Measurements from ENCODE around the gene TMEM135. TPM values are rescaled to one million over a fixed set of nuclear protein-coding genes. Genes with fewer than 3 reads are reported as not detected.

Gene TMEM135
- total RNA-seq, 1 experiment from 2014 or later: 95.2 TPM

GRCh38 chr11:87141322-87141721, 103.6 kb downstream of the TMEM135 start:
- Mint-ChIP-seq H3K27ac (ENCODE audit: unreplicated experiment) (no peak overlapping the region), H3K9me3 (ENCODE audit: unreplicated experiment) (peaks cover 10% of the 10 kb centered on the region)
- POLR2A ChIA-PET: no interaction called here

GRCh38 chr11:87141980-87142514, 104.3 kb downstream of the TMEM135 start:
- Mint-ChIP-seq H3K4me3 (ENCODE audit: unreplicated experiment) (no peak overlapping the region), H3K4me1 (ENCODE audit: low read depth, unreplicated experiment) (no peaks in the 10 kb centered on the region), H3K36me3 (ENCODE audit: insufficient read depth, unreplicated experiment) (no peaks in the 10 kb centered on the region), H3K9me3 (ENCODE audit: unreplicated experiment) (peaks cover 10% of the 10 kb centered on the region), H3K27ac (ENCODE audit: unreplicated experiment) (no peak overlapping the region), H3K27me3 (ENCODE audit: insufficient read depth, unreplicated experiment) (no peaks in the 10 kb centered on the region)
- ChIA-PET CTCF (no interaction called here), POLR2A (no interaction called here)
- no peak overlapping the region for H3K4me3 ChIP-seq (ENCODE audit: low read depth, low read length)
- intact Hi-C loops (cut with micrococcal nuclease; ENCODE audit: unreplicated experiment): loop anchor here (2.0 kb wide), 1 partner anchor 17 kb away; no protein-coding TSS in a partner anchor
- no peaks in the 10 kb centered on the region for H3K27me3 ChIP-seq (replicated peaks; ENCODE audit: control insufficient read depth, insufficient read depth, low read length)
- H3K36me3 ChIP-seq (ENCODE audit: control insufficient read depth, insufficient read depth, low read length): no peaks in the 10 kb centered on the region
- H3K4me1 ChIP-seq: no peaks in the 10 kb centered on the region; the same call in 1 of the 2 replicates
- DNase-seq: no peak
- no TSS peak for BruUV-seq (replicated peaks)
- 0 out of 2 replicates have a peak, but pooled peaks cover 3% of the 10 kb centered on the region for H3K9me3 ChIP-seq
- no peak for TF ChIP-seq CTCF (IDR thresholded peaks at IDR 0.05; ENCODE audit: insufficient read depth in 1 of 2, low read depth in 1 of 2, low read length in 1 of 2, severe bottlenecking in 1 of 2, unreplicated experiment in 1 of 2)

More at GRCh38 chr11:87141322-87141721, 103.6 kb downstream of the TMEM135 start:
- no peaks in the 10 kb centered on the region for H3K36me3 ChIP-seq (ENCODE audit: control insufficient read depth, insufficient read depth, low read length)
- Mint-ChIP-seq H3K36me3 (ENCODE audit: insufficient read depth, unreplicated experiment) (no peaks in the 10 kb centered on the region), H3K4me3 (ENCODE audit: unreplicated experiment) (no peak overlapping the region), H3K27me3 (ENCODE audit: insufficient read depth, unreplicated experiment) (no peaks in the 10 kb centered on the region), H3K4me1 (ENCODE audit: low read depth, unreplicated experiment) (no peaks in the 10 kb centered on the region)
- H3K27me3 ChIP-seq (replicated peaks; ENCODE audit: control insufficient read depth, insufficient read depth, low read length): no peaks in the 10 kb centered on the region
- CTCF ChIA-PET: no interaction called here
- no peak overlapping the region for H3K4me3 ChIP-seq (ENCODE audit: low read depth, low read length)
- no peaks in the 10 kb centered on the region; the same call in 1 of the 2 replicates for H3K4me1 ChIP-seq
- TF ChIP-seq CTCF (IDR thresholded peaks at IDR 0.05; ENCODE audit: insufficient read depth in 1 of 2, low read depth in 1 of 2, low read length in 1 of 2, severe bottlenecking in 1 of 2, unreplicated experiment in 1 of 2): no peak
- 0 out of 2 replicates have a peak, but pooled peaks cover 3% of the 10 kb centered on the region for H3K9me3 ChIP-seq
- intact Hi-C loops (cut with micrococcal nuclease; ENCODE audit: unreplicated experiment): no loop called here
- BruUV-seq (replicated peaks): no TSS peak
- DNase-seq: no peak

GRCh38 chr11:87142594-87142993, 104.9 kb downstream of the TMEM135 start:
- H3K27ac Mint-ChIP-seq (ENCODE audit: unreplicated experiment): no peak overlapping the region
- no peaks in the 10 kb centered on the region for H3K4me1 Mint-ChIP-seq (ENCODE audit: low read depth, unreplicated experiment)
- TF ChIP-seq CTCF (IDR thresholded peaks at IDR 0.05; ENCODE audit: insufficient read depth in 1 of 2, low read depth in 1 of 2, low read length in 1 of 2, severe bottlenecking in 1 of 2, unreplicated experiment in 1 of 2): no peak
- Histone ChIP-seq H3K9me3 (0 out of 2 replicates have a peak, but pooled peaks cover 3% of the 10 kb centered on the region), H3K4me3 (ENCODE audit: low read depth, low read length) (no peak overlapping the region), H3K27me3 (replicated peaks; ENCODE audit: control insufficient read depth, insufficient read depth, low read length) (no peaks in the 10 kb centered on the region), H3K36me3 (ENCODE audit: control insufficient read depth, insufficient read depth, low read length) (no peaks in the 10 kb centered on the region), H3K4me1 (no peaks in the 10 kb centered on the region; the same call in 1 of the 2 replicates)
- no TSS peak for BruUV-seq (replicated peaks)
- ChIA-PET CTCF (no interaction called here), POLR2A (no interaction called here)
- DNase-seq: no peak
- H3K9me3 Mint-ChIP-seq (ENCODE audit: unreplicated experiment): peaks cover 10% of the 10 kb centered on the region
- H3K36me3 Mint-ChIP-seq (ENCODE audit: insufficient read depth, unreplicated experiment): no peaks in the 10 kb centered on the region
- intact Hi-C loops (cut with micrococcal nuclease; ENCODE audit: unreplicated experiment): loop anchor here (2.0 kb wide), 1 partner anchor 18 kb away; no protein-coding TSS in a partner anchor
- H3K27me3 Mint-ChIP-seq (ENCODE audit: insufficient read depth, unreplicated experiment): no peaks in the 10 kb centered on the region
- no peak overlapping the region for H3K4me3 Mint-ChIP-seq (ENCODE audit: unreplicated experiment)
